OCI-M1 (cell line): Measurements from ENCODE around the gene NOL4L.
"Not testable (repeated sequence)": the region's sequence is repeated elsewhere in the genome, so short reads cannot be mapped to it uniquely, and the experiment has no call there.

Experiments
- DNase-seq: peaks from one replicate; lab custom pipeline; 2025; lab: John Stamatoyannopoulos, UW

The NOL4L gene

GRCh38 chr20:32596681-32597252, 11.6 kb upstream of the NOL4L start:
- no peak for DNase-seq

- DNase-seq = no peak
Measured at GRCh38 chr20:32595143-32595542, 10.0 kb upstream of the NOL4L start.

- DNase-seq = not testable (repeated sequence)
Measured at GRCh38 chr20:32594669-32595068, 9.5 kb upstream of the NOL4L start.

- no peak for DNase-seq
Measured at GRCh38 chr20:32594204-32594603, 9.1 kb upstream of the NOL4L start.

GRCh38 chr20:32592616-32593015, 7.5 kb upstream of the NOL4L start:
- DNase-seq = not testable (repeated sequence)

GRCh38 chr20:32592022-32592421, 6.9 kb upstream of the NOL4L start:
- no peak for DNase-seq

GRCh38 chr20:32589769-32590168, 4.6 kb upstream of the NOL4L start:
- DNase-seq = no peak

- DNase-seq = peak; percentile 18
Measured at GRCh38 chr20:32589256-32589655, 4.1 kb upstream of the NOL4L start.

- no peak for DNase-seq
Measured at GRCh38 chr20:32588040-32588439, 2.9 kb upstream of the NOL4L start.

GRCh38 chr20:32586291-32586690, 1.2 kb upstream of the NOL4L start:
- DNase-seq = peak; percentile 54

- DNase-seq = peak; percentile 61
Measured at GRCh38 chr20:32585586-32586127, 524 bp upstream of the NOL4L start.

- DNase-seq = peak; percentile 76
Measured at GRCh38 chr20:32583581-32584070, 1.5 kb downstream of the NOL4L start.

GRCh38 chr20:32582659-32583580, 2.2 kb downstream of the NOL4L start:
- peak; percentile 78 for DNase-seq

- DNase-seq = no peak
Measured at GRCh38 chr20:32581839-32582658, 3.1 kb downstream of the NOL4L start.

GRCh38 chr20:32580970-32581838, 3.9 kb downstream of the NOL4L start:
- DNase-seq = peak; percentile 94

GRCh38 chr20:32580219-32580969, 4.7 kb downstream of the NOL4L start:
- no peak for DNase-seq

- DNase-seq = no peak
Measured at GRCh38 chr20:32578840-32579390, 6.2 kb downstream of the NOL4L start.

GRCh38 chr20:32578062-32578461, 7.1 kb downstream of the NOL4L start:
- DNase-seq = not testable (repeated sequence)

- DNase-seq = no peak
Measured at GRCh38 chr20:32577657-32578056, 7.5 kb downstream of the NOL4L start.

- DNase-seq = no peak
Measured at GRCh38 chr20:32577023-32577422, 8.1 kb downstream of the NOL4L start.
